Neural progenitor cell (in vitro differentiated cells): ENCODE results near the gene BICDL2.

Experiments
- CTCF ChIP-seq: fragments of 200-600 bp; sonication (generic); IDR thresholded peaks from 2 replicates; pipeline ENCODE4 v1.5.1; 2017; ENCODE audit warnings: antibody characterized with exemption, mild to moderate bottlenecking
- EZH2 ChIP-seq: fragments of 200-600 bp; sonication (generic); IDR thresholded peaks from 2 replicates; pipeline ENCODE4 v1.6.1; 2017; ENCODE audit warnings: antibody characterized with exemption, mild to moderate bottlenecking, moderate library complexity
- EZH2phosphoT487 ChIP-seq: fragments of 200-600 bp; sonication (generic); IDR thresholded peaks from 2 replicates; pipeline ENCODE4 v1.6.1; 2017; ENCODE audit warnings: antibody characterized with exemption

- TF ChIP-seq CTCF (no peak), EZH2 (no peak), EZH2phosphoT487 (no peak)
These were observed 48.1 kb downstream of the BICDL2 start for GRCh38 chr16:2988590-2989099.
